ENCODE results near the gene GJC1.

DNA sequence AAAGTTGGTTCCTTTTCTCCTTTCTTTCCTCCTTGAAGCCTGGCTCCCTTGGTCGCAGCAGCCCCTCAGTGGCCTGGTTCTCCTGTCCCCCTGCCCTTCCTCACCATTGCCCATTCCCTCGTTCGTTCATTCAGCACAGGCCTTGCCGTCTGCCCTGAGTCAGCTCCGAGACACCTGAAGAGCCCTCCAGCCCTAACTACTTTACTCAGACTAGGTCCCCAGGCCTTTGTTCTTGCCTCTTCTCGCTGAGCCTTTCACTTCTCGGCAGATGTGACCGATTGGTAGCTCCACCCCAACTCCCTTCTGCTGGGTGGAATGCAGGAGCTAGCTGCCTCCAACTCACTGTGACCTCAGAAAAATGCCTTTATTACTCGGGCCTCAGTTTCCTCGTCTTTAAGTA is 78.3 kb downstream of the GJC1 start:
- TF ChIP-seq CTCF (IDR thresholded peaks at IDR 0.05; ENCODE audit: poor library complexity, severe bottlenecking), result no peak
- no peak for TF ChIP-seq EP300 (conservative IDR thresholded peaks at IDR 0.05; ENCODE audit: poor library complexity, severe bottlenecking)
- no peak for TF ChIP-seq MXI1 (conservative IDR thresholded peaks at IDR 0.05; ENCODE audit: poor library complexity, severe bottlenecking)
- no peak for TF ChIP-seq TAF1 (IDR thresholded peaks at IDR 0.05; ENCODE audit: low read depth)
